ENCODE results near the gene MSI2.

The MSI2 gene

DNA sequence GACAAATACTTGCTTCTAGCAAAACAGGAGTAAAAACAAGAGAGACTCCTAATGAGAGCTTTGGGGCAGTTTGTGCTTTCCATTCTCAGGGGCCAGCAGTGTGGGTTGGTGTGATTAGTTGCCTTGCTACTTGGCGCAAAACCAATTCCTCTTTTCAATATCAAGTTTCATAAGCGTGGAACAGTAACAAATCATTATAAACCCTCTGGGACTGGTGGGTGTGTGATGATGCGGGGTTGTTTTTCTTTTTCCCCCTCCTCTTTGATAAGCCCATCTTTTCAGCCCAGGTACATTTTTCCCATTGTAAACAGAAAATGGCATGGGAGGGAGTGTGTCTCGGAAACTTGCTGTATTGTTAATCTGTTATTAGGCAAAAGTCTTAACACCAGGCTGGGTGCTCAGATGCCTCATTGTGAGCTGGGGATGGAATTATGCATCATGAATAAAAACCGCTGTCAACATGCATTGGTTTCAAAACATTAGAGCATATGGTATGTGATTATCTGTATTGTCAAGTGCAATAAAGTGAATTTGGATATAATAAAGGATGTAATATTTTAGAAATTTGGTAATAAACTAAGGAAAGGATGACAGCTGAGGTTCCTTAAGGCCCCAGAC, 322.4 kb downstream of the MSI2 start:
- DNase-seq (ENCODE audit: low spot score), result no peak

DNA sequence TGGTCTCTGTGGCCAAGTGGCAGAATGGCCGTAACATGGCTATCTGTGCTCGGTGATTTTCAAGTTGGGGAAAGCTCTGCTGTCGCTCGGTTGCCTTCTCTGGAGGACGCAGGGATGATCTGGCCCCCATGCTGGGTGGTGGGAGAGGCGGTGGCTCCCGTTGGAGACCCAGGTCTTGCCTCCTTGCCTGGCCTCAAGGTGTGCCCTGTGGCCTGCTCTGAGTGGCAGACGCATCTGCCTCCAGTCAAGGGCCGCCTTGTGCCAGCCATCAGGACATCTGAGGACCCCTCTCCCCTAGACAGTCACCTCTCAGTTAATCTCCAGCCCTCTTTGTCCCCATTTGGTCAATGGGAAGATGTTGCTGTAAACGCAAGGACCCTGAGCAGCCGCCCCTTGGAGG, 322.9 kb downstream of the MSI2 start:
- no peak for DNase-seq (ENCODE audit: low spot score)

DNA sequence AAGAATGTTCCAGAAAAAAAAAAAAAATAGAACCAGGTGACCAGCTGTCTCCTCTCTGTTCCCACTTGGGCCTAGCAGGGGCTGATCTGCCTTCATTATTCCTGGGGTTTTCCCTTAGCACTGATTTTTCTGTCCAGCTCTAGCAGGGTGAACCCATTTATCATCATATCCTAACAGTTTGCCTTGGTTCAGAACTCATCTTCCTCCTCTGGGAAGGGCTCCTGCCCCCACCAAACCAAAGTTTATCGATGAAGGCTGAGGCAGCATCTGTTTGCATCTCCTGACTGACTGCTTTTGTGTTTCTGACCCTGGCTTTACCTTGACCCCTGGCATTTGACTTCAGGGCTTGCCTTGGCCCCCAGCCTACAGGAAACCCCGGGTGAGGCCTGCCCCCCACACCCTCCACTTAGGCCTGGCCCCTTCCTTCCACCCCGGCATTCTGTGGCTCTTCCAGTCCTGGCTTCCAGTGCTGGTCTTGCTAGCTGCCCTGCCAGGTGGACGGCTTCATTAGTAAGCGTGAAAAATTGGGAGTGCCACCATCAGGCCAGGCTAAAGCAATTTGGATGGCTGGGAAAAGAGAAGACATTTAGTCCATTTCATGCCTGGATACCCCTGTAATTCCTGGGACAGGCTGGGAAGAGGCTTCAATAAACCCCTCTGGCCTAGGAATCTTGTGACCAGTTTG, 323.9 kb downstream of the MSI2 start:
- no peak for DNase-seq (ENCODE audit: low spot score)

GRCh38 chr17:57582881-57583756, 326.8 kb downstream of the MSI2 start:
- DNase-seq (ENCODE audit: low spot score), result no peak

- DNase-seq (ENCODE audit: low spot score), result peak; percentile 72
Measured at GRCh38 chr17:57584050-57584551, 327.8 kb downstream of the MSI2 start.

- DNase-seq (ENCODE audit: low spot score), result no peak
Measured at GRCh38 chr17:57585341-57586195, 329.2 kb downstream of the MSI2 start.

GRCh38 chr17:57586196-57586740, 329.9 kb downstream of the MSI2 start:
- DNase-seq (ENCODE audit: low spot score), result no peak

DNA sequence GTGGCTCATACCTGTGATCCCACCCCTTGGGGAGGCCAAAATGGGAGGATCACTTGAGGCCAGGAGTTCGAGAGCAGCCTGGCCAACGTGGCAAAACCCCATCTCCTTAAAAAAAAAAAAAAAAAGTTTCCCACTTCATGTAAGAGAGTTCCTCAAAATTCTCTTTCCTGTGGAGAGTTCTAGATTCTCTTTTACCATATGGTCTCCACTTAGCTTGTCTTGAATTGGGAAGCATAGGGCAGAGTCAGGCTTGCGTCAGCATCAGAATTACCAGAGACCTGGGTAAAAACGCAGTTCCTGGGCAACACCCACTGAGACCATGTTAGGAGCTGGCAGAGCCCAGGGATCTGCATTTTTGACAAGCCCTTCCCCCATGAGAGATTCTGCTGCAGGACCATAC, 330.4 kb downstream of the MSI2 start:
- DNase-seq (ENCODE audit: low spot score), result no peak

GRCh38 chr17:57587193-57587969, 331.1 kb downstream of the MSI2 start:
- DNase-seq (ENCODE audit: low spot score), result no peak

DNA sequence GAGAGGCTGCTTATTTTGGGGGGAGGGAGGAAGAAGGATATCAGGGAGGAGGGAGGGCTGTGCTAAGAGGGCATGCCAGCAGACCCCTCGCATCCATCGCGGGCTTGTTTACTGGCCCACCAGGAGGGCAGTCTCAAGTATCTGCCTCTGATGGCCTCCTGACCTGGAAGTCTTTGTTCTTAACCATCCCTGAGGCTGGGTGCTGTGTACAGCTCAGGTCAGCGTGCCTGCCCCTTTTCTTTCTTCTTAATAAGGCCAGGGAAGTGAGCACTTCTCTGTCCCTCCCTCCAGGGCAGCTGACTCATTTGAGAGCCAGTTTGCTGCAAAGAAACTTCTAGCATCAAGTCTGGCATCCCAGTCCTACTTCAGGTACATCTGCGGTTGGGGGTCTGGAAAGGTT, 331.8 kb downstream of the MSI2 start:
- no peak for DNase-seq (ENCODE audit: low spot score)

DNA sequence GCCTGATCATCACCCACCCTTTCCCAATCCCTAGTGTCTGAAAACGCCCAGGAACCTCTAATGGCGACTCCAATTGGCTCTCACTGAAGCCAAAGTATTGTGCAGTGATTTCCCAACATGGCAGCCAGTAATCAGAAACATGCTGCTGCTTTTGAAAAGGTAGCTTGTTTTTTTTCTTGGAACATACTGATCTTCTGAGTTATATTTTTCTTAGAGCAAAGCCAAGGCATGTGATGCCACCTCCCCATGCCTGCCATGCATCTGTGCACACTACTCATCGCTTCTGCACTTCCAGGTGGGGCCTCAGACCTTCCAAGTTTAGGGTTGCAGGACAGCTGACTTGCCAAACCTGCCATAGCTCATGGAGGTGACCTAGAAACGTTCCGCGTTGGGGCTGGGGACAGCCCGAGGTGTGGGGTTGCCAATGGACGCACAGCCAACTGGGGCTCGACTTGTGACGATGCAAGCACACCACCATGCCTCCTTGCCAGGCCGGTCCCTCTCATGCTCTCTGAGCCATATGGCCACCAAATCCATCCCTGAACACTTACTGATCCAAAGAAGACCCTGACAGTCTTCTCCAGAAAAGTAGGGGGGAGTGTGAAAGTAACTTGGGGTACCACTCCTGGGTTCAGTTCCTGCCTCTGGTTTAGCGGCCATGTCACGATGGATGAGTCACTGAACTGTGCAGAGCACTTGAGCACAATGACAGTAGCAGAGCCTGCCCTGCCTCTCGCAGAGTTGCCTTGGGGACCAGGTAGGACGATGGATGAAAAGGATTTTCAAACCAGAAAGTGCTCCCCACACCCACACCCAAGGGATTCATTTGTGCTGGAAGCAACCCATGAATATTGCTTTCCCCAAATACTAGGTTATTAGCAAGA, 333.1 kb downstream of the MSI2 start:
- DNase-seq (ENCODE audit: low spot score), result no peak

- DNase-seq (ENCODE audit: low spot score), result no peak
Measured at GRCh38 chr17:57593739-57594462, 337.6 kb downstream of the MSI2 start.

- no peak for DNase-seq (ENCODE audit: low spot score)
Measured at GRCh38 chr17:57594767-57595166, 338.4 kb downstream of the MSI2 start.

- DNase-seq (ENCODE audit: low spot score), result no peak
Measured at GRCh38 chr17:57595426-57595825, 339.1 kb downstream of the MSI2 start.

- DNase-seq (ENCODE audit: low spot score), result no peak
Measured at GRCh38 chr17:57595947-57596695, 339.8 kb downstream of the MSI2 start.

- no peak for DNase-seq (ENCODE audit: low spot score)
Measured at GRCh38 chr17:57597101-57597500, 340.8 kb downstream of the MSI2 start.

DNA sequence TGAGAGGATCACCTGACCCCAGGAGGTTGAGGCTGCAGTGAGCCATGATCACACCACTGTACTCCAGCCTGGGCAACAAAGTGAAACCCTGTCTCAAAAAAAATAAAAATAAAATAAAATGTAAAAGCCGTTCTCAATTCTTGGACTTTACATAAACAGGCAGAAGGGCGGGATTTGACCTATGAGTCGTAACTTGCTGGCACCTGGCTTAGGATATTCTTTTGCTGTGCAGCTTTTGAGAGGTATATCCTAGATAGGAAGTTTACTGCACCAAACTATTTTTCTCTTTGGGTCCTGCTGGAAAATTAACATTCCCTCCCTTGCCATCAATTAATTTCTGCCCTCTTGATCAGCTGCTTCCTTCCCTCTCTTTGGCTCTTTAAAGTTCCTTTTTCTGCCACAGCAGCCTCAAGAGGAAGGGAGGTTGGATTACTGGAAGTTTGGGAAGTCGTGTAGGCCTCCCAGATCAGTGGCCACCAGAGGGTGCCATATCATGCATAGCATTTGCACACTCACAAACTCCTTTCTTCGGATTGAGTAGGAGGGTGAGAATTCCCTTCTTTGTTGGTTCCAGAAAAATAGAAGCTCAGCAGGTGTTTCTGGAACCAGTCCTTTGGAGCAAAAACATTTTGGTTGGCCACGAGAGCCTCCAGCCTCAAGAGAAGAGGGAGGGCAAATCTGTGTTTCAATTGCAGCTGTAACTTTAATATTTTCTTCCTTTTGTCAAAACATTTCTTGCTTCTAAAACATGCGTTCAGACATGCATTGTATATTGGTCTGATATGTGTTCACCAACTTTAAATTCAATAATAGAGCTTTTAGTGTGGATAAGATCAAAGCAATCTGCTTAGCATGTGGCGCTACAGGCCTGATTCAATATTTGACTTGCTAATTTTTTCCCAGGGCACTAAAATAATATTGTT, 341.5 kb downstream of the MSI2 start:
- DNase-seq (ENCODE audit: low spot score), result peak; percentile 86
